ENCODE measurements around the gene PPP3R2. TPM values are rescaled to one million over a fixed set of nuclear protein-coding genes. Genes with fewer than 3 reads are reported as not detected.

Gene PPP3R2
- total and polyA plus RNA-seq, 2 donors (not counting 3 experiments of a cell fraction or from before 2014, with no cell fraction given) = not detected

GRCh38 chr9:101591787-101592446, 2.9 kb downstream of the PPP3R2 start:
- no TSS peak for BruUV-seq (replicated peaks)
- CTCF ChIA-PET = no interaction called here

More at GRCh38 chr9:101591787-101592446, 2.9 kb downstream of the PPP3R2 start:
- H2AFZ ChIP-seq (ENCODE audit: low read depth, low read length) = no peak overlapping the region
- POLR2A ChIA-PET = no interaction called here
- FAIRE-seq = no peak
- no peaks in the 10 kb centered on the region for H3K9me3 ChIP-seq (replicated peaks; ENCODE audit: control insufficient read depth, insufficient read depth, low read length)
- H3K9me1 ChIP-seq (replicated peaks; ENCODE audit: control insufficient read depth, extremely low read depth, insufficient read depth, low read length) = no peaks in the 10 kb centered on the region
- H3K27me3 ChIP-seq (ENCODE audit: control insufficient read depth in 2 of 2, insufficient read depth in 2 of 2, low read length in 2 of 2) = no peaks in the 10 kb centered on the region
- H3K4me2 ChIP-seq (ENCODE audit: insufficient read depth, low read length) = no peak overlapping the region
- H4K20me1 ChIP-seq (replicated peaks; ENCODE audit: control insufficient read depth, extremely low read depth, insufficient read depth, low read length) = no peaks in the 10 kb centered on the region
- no peak overlapping the region for H3K27ac ChIP-seq (ENCODE audit: insufficient read depth, low read depth, low read length)
- no peaks in the 10 kb centered on the region for H3K79me2 ChIP-seq (ENCODE audit: control insufficient read depth, insufficient read depth, low read length)
- no peaks in the 10 kb centered on the region for H3K4me1 ChIP-seq (ENCODE audit: control insufficient read depth, extremely low read depth, insufficient read depth, low read length)
- H3K9ac ChIP-seq (replicated peaks; ENCODE audit: extremely low read depth, insufficient read depth, low read length) = no peak overlapping the region
- no peak for DNase-seq (ENCODE audit: low read depth, low spot score)
- no peaks in the 10 kb centered on the region for H3K36me3 ChIP-seq (ENCODE audit: control insufficient read depth in 2 of 2, extremely low read depth in 1 of 2, insufficient read depth in 2 of 2, low read length in 2 of 2)
- dilution Hi-C loops (cut with MboI; ENCODE audit: extremely low pct_ligation_motif_present, low sequenced_read_pairs) (no loop called here), intact Hi-C loops (cut with micrococcal nuclease) (no loop called here)
- no peak for TF ChIP-seq EZH2 (IDR thresholded peaks at IDR 0.05; ENCODE audit: borderline replicate concordance, low read depth, low read length, severe bottlenecking)
- no peak for TF ChIP-seq MYC (IDR thresholded peaks at IDR 0.05; ENCODE audit: low read depth, low read length)
- TF ChIP-seq JUN (IDR thresholded peaks at IDR 0.05; ENCODE audit: borderline replicate concordance, insufficient read depth, insufficient read length, low read depth) = no peak
- no peak for TF ChIP-seq GATA2 (IDR thresholded peaks at IDR 0.05; ENCODE audit: insufficient read depth, insufficient read length, low read depth, low read length)
- no peak for TF ChIP-seq CTCF (IDR thresholded peaks at IDR 0.05; ENCODE audit: extremely low read depth in 1 of 2, insufficient read depth in 1 of 2, low read depth in 1 of 2, low read length in 2 of 2)
- TF ChIP-seq POLR2A (IDR thresholded peaks at IDR 0.05; ENCODE audit: low read depth, low read length) = no peak
- no peak for TF ChIP-seq POLR2AphosphoS5 (IDR thresholded peaks at IDR 0.05; ENCODE audit: insufficient read depth, low read depth, low read length)
- TF ChIP-seq MAX (IDR thresholded peaks at IDR 0.05; ENCODE audit: insufficient read depth, insufficient read length) = no peak
- TF ChIP-seq FOS (IDR thresholded peaks at IDR 0.05; ENCODE audit: borderline replicate concordance, insufficient read depth, low read length) = no peak
- H3K4me3 ChIP-seq (replicated peaks in 1 of 3; ENCODE audit: insufficient read depth in 1 of 3, low read depth in 1 of 3, low read length in 3 of 3) = no peak overlapping the region
